Liver (tissue), 3 donors: Measurements from ENCODE around the gene DUSP7.

Experiments used
- CTCF ChIP-seq: fragments of 150-350 bp; IDR thresholded peaks from 2 replicates; pipeline ENCODE4 v1.5.1; 2017; ENCODE audit warnings: improper control_type of control experiment, low read depth, low read length; ENCODE audit not compliant: missing input control
- GABPA ChIP-seq, 2 donors: IDR thresholded peaks in 1 of 2; conservative IDR thresholded peaks in 1 of 2; 2 replicates each; pipeline ENCODE4 v1.6.1; 2016; ENCODE audit warnings: antibody characterized with exemption in 2 of 2, mild to moderate bottlenecking in 1 of 2, moderate library complexity in 1 of 2
- MAX ChIP-seq: IDR thresholded peaks from 2 replicates; pipeline ENCODE4 v1.6.1; 2016; ENCODE audit warnings: antibody characterized with exemption
- TAF1 ChIP-seq: conservative IDR thresholded peaks from 2 replicates; pipeline ENCODE4 v1.6.1; 2016; ENCODE audit warnings: antibody characterized with exemption, mild to moderate bottlenecking
- donor health status: healthy.
- donor health status: healthy.

GRCh38 chr3:52054661-52055511 lies 1.5 kb downstream of the DUSP7 start:
- no peak for TF ChIP-seq CTCF
- TF ChIP-seq MAX: no peak
- TF ChIP-seq GABPA (IDR thresholded peaks at IDR 0.05 in 1 of 2, conservative IDR thresholded peaks at IDR 0.05 in 1 of 2): no peak
- TF ChIP-seq TAF1: no peak
